Kasumi-1 (cell line): ENCODE measurements around the gene PI16.
"Not testable (repeated sequence)": the region's sequence is repeated elsewhere in the genome, so short reads cannot be mapped to it uniquely, and the experiment has no call there.

ENCODE experiments used
- DNase-seq, 2 experiments: peaks; one replicate each; lab custom pipeline; 2025; lab: John Stamatoyannopoulos, UW

Gene PI16

DNA sequence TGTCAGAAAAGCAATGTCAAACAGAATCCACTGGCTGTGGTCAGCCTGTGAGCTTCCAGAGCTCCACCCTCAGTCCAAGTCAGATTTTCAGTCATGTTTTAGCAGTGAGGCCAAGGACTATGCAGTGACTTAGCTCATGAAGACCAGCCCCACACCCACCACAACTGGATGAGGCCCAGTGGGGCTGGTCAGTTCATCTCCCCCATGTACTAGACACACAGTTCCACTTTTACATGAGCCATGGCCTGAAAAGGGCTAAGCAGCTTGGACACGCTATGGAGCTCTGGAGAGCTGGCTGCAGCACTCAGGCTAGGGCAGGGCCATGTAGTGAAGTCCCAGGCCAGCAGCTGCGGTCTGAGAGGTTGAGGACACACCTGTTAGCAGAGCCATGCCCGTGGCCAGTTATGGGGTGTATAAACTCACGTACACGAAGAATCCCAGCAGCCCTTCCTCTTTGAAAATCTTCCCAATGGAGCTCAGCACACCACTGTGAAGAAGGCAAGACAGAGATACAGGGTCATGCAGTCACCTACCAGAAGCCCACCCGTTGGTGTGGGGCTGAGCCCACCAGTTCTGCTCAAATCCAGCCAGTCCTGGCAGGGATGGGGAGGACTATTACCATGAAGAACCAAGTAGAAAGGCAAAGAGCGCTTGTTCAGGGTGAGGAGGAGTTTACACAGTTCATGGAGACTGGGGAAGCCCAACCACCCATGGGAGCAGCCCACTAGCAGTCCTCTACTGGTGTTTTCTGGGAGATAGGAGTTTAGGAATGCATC is 20.9 kb downstream of the PI16 start:
- DNase-seq, result no peak

DNA sequence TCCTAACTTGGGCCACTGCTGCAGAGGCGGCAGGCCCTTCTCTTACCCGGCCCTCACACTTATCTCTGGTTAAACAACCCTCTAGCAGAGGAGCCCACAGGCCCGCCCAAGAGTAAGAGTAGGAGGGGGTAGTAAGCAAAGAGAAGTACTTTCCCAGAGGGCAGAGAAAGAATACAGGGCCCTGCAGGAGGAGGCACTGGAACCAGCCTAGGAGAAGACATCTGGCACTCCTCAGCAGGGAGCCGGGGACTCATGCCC is 21.4 kb downstream of the PI16 start:
- no peak for DNase-seq

DNA sequence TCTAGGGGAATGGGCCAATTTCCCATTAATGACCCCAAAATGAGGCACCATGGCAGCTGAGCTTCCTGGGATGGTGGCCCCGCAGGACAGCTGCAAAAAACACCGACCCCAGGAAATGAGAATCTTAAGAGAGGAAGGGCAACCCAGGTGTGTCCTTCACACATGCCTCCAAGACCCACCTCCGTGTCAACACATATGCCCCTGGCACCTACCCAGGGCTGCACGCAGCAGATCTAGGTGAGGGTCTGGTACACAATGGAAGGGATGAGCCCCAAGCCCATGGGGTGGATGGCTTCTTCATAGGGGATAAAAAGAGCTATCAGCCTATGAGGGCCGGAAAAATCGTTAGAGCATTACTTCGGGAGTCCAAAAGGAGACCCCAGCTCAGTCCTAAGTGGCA is 22.0 kb downstream of the PI16 start:
- no peak for DNase-seq

DNA sequence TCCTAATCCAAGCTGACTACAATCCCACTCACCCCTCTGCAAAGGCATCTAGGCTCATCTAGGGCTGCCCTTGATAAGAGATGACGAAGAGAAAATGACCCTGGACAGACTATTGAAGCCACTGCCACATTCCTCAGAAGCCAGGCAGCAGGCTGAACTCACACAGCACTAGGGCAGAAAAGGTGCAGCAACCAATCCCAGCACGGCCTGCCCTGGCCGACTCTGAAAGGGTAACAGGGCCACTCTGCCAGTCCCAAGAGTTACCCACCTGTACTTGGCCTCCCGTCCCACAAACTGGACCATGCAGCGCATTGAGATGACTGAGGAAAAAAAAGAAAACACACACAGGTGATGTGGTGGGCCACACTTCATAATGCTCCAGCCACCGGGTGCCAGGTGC is 22.4 kb downstream of the PI16 start:
- DNase-seq, result no peak

DNA sequence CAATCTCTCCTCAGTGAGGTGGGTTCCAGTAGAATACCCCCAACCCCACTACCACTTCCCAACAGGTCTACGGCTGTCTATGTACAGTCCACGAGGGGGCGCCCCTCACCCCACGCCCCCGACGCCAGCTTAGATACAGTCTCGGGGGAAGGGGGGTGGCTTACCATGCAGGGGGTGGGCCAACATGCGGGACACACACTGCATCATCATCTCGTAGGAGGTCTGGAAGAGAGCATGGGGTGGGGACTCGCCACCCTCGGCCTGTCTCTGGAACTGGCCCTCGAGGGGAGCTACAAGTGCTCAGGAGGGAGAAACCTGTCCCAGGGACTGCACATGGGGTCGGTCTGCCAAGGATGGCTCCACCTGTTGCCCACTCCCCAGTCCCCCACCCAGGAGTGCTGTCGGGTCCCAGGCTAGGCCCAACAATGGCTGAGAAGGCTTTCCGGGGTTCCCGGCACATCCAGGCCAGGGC is 23.0 kb downstream of the PI16 start:
- DNase-seq, result peak in 1 of 2 experiments; percentile 10

DNA sequence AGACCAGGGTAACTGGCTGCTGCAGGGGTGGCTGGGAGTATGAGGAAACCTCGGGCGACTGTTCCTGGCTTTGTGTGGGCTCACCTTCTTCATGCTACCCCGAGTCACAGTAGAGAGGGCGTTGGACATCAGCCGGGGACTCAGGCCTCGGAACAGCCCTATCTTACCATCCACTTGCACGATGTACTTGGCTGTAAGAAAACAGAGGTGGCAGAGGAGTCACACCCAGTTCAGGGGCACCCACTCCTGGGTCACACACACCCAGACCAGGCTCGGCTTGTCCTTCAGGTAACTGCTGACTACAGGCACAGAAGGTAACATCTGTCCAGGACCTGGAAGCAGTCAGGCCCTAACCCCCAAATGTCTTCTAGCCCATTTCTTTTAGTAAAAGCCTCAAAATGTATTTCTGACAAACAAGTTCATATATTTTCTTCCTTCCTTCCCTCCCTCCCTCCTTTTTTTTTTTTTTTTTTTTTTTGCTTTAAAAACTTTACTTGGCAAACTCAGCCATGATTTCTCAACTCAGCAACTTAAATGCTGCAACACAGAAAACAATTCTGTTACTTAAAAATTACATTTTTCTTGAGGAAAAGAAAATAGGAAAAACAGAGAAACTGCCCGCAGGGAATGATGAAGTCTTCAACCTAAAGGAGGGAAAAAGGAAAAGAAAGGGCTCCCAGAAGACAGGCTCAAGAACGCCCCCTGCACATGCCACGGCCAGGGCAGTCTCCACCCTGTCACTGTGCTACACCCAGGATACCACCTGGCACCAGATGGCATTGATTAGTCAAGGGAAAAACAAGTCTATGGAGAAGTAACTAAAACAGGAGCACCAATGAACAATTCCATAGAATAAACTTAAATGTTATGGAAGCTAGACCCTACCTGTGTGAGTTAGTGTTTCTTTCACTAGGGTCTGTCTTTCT is 24.1 kb downstream of the PI16 start:
- DNase-seq, result no peak

DNA sequence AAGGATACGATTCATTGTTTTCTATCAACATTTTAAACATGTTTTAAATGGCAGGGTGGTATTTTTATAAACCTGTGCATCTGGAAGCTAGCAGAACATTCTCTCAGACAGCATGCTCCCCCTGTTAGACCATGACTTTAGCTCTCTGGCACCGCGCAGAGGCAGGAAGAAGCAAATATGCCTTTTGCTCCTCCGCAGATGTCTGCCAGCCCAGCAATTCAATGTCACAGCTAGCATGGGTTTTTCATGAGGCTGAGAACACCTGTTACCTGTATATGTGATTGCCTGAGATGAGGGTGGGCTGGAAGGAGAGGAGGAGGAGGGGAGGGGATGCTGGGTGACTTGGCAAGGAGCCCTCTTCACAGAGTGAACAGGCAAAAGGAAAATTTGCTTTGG is 24.8 kb downstream of the PI16 start:
- peak; percentile 23 to 33 for DNase-seq

DNA sequence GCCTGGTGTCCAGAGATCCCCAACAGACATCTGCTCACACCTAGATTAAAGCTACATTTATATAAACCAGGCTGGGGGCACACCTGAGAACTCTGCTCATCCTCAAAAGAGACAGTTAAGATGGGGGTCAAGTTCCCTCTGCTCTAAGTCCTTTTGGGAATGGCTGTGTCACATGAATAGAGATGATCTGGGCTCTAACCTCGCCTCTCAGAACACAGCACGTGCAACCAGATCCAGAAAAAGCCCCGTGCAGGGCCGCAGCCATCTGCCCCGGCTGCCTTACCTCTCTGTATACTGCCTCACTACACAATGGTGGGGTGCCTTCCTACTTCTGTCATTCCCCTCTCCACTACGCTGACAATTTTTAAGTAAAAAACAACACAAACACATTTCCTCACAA is 25.6 kb downstream of the PI16 start:
- DNase-seq, result no peak

DNA sequence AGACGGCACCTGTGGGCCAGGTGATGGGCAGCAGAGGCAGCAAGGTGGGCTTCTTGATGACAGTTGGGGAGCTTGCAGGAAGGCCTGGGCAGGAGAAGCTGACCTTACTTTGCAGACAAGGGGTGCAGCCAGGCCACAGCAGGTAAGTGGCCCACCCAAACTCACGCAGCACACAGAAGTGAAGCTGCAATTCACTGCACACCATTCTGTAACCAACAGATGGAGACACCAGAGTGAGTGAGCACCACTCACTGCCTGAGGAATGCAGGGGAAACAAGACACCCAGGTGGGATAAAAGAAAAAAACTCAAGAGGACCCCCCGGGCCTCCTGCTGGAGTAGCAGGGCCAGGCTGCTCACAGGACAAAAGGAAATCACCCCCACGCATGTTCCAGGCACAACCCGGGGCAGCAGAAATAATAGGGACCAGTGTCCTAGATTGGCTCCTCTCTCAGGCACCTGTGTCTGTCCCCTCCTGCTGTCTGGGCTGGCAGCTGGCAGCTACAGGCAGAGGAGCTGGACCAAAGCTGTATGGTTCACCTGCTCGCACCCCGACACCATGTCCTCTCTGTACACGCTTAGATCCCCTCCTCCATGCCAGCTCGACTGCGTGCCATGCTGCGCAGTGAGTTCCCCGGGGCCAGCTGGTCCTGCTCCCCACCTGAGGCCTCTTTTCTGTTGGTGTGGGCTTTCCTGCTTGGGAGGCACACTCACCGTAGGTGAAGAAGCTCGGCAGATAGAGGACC is 26.5 kb downstream of the PI16 start:
- DNase-seq, result no peak

DNA sequence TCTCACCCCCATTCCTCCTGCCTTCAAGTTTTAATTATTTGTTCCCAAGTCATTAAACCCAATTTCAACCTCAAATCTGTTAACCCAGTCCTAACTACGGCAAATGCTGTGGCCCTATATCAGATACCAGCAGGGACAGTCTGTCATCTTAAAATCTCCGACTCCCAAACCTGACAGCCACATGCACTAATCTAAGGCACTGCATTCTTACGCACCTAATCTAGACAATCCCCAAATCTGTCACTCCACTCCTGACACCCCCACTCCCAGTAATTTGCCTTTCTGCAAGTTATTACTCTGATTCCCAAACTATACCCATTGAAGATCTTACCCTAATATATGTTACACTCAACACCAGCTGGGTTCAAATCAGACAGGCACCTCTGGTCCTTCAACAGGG is 29.0 kb downstream of the PI16 start:
- no peak for DNase-seq

DNA sequence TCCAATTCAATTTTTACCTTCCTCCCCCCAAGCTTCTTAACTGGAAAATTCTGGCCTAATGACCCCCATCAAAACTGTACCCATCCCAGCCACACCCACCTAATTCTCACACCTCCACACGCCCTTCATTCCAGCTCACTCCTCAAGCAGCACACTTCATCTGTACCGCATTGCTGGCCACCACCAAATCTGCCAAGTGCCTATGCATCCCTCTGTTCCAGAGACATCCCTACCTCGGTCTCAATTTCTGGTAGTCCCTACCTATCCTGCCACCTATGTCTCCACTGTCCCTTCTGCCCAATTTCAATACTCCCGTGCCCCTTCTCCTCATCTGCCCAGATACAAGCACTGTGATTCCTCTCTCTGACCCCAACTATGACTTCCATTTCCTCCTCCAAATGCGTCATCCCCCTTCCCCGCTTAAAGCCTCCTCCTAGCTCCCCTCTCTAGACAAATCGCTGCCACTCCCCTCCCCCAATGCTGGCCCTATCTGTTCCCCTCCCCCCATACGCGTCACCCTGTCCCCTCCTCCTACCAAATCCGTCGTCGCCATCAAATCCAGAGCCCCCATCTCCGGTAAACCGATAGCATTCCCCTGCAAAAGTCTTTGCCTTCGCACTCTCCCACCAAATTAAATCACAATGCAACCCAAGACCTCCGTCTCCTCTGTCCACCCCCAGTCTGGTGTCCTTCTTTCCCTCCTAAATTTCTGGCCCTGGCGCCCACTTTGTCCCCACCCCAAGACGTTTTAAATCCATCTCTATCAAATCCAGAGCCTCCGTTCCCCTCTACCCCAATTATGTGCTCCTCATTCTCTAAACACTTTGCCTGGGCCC is 30.3 kb downstream of the PI16 start:
- no peak for DNase-seq

DNA sequence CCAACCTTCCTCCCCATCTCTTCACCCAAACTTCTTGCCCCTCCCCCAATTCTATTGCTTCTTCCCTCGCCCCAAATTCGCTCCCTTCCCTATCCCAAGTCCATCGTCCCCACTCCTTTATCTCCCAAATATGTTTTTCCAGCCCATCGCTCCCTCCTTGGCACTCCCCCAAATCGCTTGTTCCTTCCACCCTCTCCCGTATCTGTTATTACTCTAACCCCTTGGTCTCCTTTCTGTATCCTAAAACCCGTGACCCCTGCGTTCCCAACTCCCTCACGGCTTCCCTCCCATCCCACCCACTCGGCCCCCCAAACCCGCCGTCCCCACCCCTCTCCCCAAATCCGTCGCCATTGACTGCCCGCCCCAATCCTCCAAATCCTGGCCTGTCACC is 30.9 kb downstream of the PI16 start:
- no peak for DNase-seq

DNA sequence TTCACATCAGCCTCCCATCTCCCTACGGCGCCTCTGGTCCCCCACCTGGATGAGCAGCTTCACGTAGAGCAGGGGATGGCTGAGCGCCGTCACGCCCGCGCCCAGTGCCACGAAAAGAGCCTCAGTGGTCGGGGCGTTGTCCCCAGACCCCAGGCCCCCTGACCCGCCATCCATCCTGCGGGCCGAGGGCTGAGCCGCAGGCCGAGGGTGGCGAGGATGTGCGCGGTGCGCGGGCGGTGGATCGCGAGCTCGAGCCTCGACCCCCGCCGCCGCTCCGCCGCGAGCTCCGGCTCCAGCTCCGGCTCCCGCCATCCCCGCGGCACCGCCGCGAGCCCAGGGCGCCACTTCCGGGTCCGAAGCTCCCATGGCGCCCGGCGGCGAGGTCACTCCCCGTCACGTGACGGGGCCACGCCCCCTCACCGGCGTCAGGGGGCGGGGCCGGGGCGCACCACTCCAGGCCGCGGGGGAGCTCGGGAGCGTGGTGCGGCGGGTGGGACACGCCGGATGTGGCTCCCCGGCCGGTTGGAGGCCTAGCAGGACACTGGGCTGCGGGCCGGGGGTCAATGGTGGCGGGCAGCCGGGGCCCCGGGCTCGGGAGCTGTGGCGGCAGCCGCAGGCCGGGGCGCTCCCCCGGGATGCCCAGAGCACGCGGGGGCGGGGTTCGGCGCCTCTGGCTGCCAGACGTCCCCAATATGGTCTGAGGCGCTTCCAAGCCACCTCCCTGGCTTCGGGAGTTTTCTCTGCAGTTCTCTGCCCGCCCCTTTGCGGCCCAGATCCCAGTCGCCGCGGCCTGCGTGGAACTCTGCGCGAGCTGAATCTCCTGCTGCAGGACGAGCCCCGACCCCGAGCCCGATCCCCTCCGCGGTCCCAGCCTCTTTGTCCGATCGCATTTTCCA is 31.5 kb downstream of the PI16 start, which contains the start of gene MTCH1:
Gene MTCH1 (minus strand): TSS at position 389 of the 896 bp plus-strand sequence. CDS start 23 bp downstream, at position 366.
- peak; percentile 79 to 85 for DNase-seq

DNA sequence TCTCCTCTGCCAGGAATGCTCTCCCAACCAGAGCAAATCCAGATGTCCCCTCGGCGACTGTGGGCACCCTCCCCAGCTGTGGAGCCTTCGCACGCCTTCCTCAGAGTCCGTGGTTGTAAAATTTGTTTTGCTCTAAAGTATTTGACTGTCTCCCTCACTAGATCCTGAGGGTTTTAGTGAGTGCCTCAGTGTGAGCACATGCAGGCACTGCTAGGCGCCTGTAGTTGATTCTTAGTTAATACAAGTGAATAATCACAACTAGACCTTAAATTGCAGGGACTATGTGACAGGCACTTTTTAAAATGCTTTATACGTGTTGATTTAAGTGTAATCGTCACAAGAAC is 32.1 kb downstream of the PI16 start:
- DNase-seq, result peak in 1 of 2 experiments; percentile 20

DNA sequence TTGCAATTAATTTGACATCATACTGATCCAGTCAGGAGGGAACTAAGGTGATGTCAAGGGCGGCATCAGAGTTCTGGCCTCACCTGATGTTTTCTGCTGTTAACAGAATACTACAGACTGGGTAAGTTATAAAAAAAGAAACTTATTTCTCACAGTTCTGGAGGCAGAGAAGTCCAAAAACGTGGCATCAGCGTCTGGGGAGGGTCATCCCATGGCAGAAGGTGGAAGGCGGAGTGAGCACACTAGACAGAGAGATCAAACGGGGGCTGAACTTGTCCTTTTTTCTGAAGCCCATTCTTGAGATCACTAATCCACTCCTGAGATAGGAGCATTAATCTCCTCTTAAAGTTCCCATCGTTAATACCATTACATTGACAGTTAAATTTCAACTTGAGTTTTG is 34.7 kb downstream of the PI16 start:
- no peak for DNase-seq

DNA sequence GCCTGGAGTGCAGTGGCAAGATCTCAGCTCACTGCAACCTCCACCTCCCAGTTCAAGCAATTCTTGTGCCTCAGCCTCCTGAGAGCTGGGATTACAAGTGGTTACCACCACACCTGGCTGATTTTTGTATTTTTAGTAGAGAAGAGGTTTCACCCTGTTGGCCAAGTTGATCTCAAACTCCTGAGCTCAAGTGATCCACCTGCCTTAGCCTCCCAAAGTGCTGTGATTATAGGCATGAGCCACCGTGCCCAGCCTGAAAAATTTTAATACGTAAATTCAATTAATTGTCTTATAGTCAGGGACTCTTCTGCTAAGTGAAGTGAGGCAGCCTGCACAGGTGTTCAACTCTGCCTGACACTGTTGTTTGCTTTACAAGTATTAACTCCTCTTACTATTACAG is 35.9 kb downstream of the PI16 start:
- not testable (repeated sequence) for DNase-seq

DNA sequence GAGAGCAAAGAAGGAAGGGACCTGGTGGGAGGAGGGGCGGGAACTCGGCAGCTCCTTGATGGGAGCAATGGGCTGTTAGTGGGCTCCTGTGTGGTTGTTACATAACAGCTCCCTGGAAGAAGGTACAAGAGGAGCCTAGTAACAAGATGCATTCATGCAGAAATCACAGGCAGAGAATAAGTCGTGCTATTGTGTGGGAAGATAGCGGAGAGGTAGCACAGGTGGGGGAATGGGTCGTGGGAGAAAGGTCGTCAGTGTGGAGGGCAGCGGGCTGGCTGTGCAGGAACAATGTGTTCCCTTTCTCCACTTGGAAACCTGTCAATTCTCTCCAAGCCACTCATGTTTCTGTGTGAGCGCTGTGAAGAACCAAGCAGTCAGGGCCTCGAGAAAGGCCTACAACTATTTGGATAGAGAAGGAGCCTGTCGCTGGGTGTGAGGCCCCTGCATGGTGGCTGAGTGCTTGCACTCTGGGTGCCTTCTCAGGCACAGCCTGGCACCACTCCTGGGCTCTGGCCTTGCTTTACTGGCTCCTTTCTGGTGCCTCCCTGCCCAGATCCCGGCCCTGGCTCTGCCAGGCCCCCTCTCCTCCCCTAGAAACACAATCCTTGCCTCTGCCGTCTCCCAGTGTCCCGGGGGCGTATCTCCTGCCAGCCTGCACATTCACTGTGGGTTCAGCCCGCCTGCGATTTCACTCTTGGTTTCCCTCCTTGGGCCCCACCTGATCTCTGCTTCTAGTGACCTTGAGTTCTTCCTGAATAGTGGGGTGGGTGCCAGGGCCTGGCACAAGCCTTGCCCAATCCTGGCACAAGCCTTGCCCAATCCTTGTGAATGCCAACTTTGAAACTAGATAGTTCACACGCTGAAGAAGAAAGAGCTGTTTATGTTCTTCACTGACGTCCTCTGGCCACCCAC is 43.5 kb downstream of the PI16 start:
- no peak for DNase-seq

DNA sequence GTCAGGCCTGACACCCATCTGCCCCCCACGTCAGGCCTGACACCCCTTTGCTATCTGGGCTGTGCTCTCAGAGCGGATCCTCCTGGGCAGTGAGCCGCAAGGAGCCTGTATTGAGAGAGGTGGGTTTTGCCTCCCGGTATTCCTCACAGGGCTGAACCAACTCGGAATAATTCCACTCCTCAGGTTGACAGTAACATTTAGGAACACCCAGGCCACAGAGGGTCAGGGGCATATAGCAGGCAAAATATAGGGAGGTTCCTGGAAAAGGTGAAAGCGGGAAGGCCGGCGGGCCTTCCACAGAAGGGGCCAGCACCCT is 44.1 kb downstream of the PI16 start:
- DNase-seq, result no peak

DNA sequence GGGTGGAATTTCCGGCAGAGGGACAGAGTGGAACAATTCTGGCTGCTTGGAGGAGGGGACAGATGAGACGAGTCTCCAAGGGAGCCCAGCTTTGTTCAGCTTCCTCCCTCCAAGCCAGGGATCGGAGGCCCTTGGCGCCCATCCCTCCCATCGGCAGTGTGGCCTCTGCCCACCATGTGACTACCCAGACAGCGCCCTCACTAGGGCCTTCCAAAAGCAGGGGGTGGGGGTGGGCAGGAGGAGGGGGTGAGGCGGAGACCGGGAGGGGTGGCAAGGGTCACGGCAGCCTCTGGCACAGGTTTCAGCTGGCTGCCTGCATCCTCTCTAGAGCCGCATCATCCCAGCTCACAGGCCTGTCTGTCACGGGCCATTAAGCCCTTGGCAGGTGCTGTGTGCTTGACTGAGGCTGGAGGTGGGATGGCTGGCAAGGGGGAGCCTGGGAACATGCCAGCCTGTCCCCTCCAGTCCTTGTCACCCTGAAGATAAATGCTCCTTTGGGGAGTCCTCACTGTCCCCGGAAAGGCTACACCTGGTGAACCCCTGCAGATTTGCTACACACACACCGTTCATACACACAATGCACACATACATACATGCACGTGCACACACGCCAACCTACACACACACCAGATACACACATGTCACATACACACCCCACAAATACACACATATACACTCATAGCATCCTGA is 44.7 kb downstream of the PI16 start:
- no peak for DNase-seq
